Amniotic stem cell (primary cell): ENCODE data around the gene CFAP161.

Source experiments
- DNase-seq: peaks from one replicate; lab custom pipeline; 2025; lab: John Stamatoyannopoulos, UW

Gene CFAP161

DNA sequence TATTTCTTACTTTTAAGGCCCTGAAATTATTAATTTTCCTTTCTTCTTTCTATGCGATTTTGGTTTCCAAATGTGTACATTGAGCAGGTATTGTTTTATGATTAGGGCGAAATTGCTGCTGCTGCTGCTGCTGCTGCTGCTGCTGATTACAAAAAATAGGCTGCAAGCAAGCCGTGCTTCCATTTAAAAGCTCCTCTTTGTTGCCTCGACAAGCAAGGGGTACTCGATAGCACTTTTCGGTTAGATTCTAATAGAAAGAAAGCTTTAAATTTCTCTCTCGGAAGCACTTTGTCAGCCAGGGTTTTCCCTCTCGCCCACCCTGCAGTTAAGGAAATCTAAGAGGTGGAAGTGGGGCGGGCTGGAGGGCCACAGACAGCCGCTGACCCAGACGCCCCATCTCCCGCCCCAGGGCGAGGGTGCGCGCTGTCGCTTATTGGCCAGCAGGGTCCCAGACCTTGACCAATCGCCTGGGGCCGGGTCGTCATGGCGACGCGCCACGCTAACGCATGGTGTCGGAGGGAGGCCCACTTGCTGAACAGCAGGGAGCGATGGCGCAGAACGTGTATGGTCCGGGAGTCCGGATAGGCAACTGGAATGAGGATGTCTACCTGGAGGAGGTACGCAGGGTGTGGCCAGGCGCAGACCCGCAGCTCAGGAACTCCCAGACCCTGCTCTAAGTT, at the start of gene CFAP161:
Gene CFAP161 (plus strand): TSS at position 489 of the 680 bp plus-strand sequence. CDS start 60 bp downstream, at position 549.
- DNase-seq, result no peak

DNA sequence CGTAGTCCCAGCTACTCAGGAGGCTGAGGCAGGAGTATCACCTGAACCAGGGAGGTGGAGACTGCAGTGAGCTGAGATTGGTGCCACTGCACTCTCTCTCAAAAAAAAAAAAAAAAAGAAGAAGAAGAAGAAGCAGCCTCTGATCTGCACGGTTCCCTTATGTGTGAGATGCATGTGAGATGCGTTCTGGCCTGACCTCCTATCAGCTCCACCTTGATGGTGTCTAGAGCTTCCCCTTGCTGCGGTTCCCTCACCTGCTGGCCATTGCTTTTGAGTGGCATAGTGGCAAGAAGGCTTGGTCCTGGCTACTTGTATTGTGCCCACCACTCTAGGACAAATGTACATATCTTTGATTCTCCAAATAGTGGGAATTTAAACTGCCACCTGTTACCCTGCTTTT, 49.4 kb upstream of the CFAP161 start:
- no peak for DNase-seq

DNA sequence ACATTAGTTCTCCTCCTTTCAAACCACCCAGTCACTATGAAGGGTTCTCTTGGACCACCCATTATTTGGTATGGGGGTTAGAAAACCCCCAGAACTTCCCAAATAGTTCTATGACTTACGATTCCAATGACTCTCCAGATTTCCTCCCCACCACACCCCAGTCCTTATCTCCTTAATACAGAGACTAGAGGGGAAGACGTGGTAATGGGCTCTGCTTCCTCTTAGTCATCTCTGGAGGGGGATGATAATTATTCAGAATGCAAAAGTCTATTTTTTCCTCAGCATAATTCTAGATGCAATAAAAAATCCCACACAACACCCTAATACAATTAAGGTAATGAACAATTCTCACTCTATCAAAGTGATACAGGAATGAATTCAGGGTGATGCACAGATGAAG, 48.9 kb upstream of the CFAP161 start:
- DNase-seq, result no peak

DNA sequence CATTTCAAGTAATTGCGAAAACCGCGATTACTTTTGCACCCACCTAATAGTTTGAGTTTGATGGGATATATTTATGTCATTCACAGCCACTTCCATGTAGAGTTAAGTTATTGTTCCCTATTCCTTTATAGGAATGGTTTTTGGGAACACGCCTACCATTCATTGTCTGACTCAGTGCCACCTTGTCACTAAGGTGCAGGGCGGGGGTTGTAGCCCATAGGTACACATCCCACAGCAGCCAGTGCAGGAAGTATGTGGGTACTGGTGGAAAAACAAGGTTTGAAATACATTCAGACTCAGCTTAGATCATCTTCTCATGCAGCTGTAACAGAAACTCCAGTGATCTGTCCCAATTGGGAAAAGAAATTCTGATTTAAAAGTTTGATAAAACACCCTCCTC, 48.2 kb upstream of the CFAP161 start:
- no peak for DNase-seq

- no peak for DNase-seq
These were observed 47.0 kb upstream of the CFAP161 start for GRCh38 chr15:81087066-81087465.

GRCh38 chr15:81087694-81088093, 46.4 kb upstream of the CFAP161 start:
- DNase-seq, result no peak

- no peak for DNase-seq
These were observed 45.5 kb upstream of the CFAP161 start for GRCh38 chr15:81088470-81089013.

- peak; percentile 82 for DNase-seq
These were observed 42.0 kb upstream of the CFAP161 start for GRCh38 chr15:81091889-81092558.

GRCh38 chr15:81092559-81092902, 41.5 kb upstream of the CFAP161 start:
- no peak for DNase-seq

DNA sequence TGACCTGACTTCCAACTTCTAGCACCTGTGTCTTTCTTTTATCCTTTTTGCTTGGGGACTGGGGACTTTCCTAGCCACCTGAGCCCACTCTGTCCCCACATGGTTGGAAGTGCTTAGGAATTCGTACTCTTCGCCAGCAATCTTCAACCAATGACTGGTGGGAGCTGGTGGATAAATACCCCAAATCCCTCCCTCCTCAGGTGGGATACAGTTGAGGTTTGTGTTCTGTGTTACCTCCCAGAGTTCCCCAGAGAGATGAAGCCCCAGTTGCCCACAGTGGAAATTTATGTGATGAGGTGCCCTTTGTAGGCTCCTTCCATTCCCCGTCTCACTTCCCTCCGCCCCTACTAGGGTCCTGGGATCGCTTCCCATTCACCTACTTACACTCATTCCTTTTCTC, 40.1 kb upstream of the CFAP161 start:
- no peak for DNase-seq

- DNase-seq, result no peak
These were observed 38.2 kb upstream of the CFAP161 start for GRCh38 chr15:81095690-81096365.

DNA sequence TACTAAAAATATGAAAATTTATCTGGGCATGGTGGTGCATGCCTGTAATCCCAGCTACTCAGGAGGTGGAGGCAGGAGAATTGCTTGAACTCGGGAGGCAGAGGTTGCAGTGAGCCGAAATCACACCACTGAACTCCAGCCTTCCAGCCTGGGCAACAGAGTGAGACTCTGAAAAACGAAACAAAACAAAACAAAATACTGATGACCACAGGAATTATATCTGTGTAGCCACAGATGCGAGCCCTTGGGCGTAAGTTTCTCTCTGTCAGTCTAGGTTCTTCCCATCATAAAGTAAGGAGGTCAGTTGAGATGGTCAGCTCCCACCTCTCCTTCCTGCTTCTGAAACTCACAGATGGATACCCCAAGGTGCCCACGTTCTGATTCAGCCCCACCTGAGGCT, 37.7 kb upstream of the CFAP161 start:
- DNase-seq, result no peak

GRCh38 chr15:81097116-81097889, 36.8 kb upstream of the CFAP161 start:
- no peak for DNase-seq

GRCh38 chr15:81097890-81098280, 36.2 kb upstream of the CFAP161 start:
- DNase-seq, result no peak

DNA sequence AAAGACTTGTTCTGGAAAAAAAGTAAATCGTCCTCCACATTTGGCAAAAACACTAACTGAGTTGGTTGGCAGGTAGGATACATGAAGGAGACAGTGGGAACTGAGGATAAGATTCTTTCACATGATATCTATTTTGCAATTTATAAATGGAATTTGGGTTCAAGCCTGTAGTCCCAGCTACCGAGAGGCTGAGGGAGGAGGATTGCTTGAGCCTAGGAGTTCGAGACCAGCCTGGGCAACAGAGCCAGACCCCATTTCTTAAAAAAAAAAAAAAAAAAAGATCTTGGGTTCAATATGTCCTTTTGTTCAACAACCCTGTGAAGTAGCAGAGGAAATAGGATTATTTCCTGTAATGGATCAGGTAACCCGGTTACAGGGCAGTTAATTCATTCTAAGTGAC, 35.7 kb upstream of the CFAP161 start:
- no peak for DNase-seq

DNA sequence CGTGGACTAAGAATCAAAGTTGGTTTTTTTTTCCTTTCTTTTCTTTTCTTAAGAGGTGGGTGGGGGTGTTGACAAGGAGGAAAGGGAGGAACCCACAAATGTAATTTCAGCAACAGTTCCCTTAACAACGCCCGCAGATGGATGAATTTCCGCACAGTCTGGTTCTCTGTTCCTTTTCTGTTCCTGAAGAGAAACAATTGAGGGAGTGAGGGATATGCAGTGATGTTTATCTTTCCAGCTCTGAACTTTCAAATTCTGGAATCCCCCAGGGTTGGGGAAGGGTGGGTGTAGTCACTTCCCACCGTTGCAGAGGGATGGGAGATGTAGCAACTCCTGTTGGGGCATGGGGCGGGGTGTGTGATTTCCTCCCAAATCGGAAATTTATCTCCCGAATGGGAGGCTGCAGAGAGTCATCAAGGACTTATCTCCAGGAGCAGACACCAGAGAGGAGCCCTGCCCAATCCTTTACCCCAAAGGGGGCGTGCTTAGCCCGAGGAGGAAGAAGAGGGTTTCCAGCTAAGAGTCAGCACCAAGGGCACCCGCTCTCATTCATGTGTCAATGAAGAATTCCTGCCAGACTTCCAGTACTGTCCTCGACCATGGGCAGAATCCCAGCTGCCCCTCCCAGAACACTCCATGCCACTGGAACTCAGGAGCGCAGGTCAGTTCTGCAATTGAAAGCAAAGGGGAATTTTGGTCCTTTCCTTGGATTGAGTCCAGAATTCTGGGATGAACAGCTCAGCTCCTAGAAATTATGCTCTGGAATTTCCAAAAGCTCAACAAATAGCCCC, 35.0 kb upstream of the CFAP161 start:
- no peak for DNase-seq

DNA sequence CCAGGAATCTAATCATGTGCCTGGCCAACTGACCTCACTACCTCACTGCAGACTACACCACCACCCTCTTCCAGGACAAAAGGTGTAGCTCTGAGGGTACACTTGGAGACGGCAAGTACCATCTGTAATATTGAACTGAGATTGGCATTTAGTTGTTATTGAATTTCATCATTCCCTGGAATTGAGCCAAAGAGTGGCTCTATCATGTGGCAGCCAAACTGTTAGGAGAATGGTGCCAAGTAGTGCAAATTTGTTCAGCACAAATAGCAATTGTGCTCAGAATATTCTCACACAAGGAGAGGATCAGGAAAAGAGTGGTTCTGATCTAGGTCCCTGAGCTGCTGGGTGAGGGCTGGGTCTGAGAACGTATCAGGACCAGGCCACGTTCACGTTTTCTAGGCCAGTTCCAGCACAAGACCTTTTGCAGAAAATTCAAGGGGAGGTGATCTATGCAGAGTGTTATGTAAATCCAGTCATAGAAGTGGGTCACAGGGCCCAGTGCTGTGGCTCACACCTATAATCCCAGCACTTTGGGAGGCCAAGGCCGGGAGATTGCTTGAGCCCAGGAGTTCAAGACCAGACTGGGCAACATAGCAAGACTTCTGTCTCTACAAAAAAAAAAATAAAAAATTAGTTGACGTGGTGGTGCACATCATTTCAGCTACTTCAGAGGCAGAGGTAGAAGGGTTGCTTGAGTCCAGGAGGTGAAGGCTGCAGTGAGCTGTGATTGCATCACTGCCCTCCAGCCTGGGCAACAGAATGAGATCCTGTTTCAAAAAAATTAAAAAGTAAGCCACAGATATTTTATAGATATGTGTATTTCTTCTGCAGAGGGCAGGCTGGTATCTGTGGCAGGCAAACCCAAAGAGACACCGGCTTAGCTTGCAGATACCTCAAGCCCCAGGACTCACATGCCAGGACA, 31.9 kb upstream of the CFAP161 start:
- DNase-seq, result no peak

GRCh38 chr15:81103857-81104256, 30.2 kb upstream of the CFAP161 start:
- DNase-seq, result no peak

- no peak for DNase-seq
These were observed 28.5 kb upstream of the CFAP161 start for GRCh38 chr15:81105545-81105944.

DNA sequence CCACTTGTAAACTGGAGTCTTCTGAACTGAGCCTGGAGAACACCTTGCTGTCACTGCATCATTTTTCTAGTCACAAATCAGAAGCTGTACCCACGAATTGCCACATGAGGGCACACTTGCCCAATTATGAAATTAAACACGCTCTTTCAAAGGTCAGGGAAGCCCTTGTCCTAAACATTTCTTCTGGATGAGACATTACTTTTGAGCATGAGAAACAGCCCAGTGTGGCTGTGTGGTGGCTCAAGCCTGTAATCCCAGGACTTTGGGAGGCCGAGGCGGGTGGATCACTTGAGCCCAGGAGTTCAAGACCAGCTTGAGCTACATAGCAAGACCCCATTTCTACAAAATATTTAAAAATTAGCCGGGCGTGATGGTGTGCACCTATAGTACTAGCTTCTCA, 27.5 kb upstream of the CFAP161 start:
- DNase-seq, result peak; percentile 62
